D721Med (cell line): ENCODE data around the gene GAB2.
A peak's percentile ranks its signal among the peaks of the same experiment; 100 is the strongest.

Source experiments
- DNase-seq: peaks from one replicate; pipeline ENCODE4 v3.0.0; 2011; ENCODE audit warnings: low spot score; ENCODE audit not compliant: insufficient read length
- FAIRE-seq: peaks from 2 replicates; lab custom pipeline; 2011; peaks lifted over from hg19 to GRCh38; lab: Jason Lieb, UNC
- CTCF ChIP-seq: IDR thresholded peaks from 2 replicates; pipeline ENCODE4 v1.5.1; 2012; ENCODE audit warnings: mild to moderate bottlenecking, control low read depth; ENCODE audit not compliant: insufficient read depth; ENCODE audit errors: missing control alignments

The GAB2 gene

GRCh38 chr11:78400116-78400515, 17.5 kb downstream of the GAB2 start:
- no peak for TF ChIP-seq CTCF
- DNase-seq (no peak), FAIRE-seq (no peak)

- no peak for DNase-seq
- TF ChIP-seq CTCF = no peak
- FAIRE-seq = no peak
These were observed 18.5 kb downstream of the GAB2 start for GRCh38 chr11:78399136-78399535.

- DNase-seq = no peak
- TF ChIP-seq CTCF = no peak
- FAIRE-seq = no peak
These were observed 18.9 kb downstream of the GAB2 start for GRCh38 chr11:78398715-78399114.

- FAIRE-seq = no peak
- TF ChIP-seq CTCF = no peak
- DNase-seq = no peak
These were observed 20.2 kb downstream of the GAB2 start for GRCh38 chr11:78397398-78397797.

GRCh38 chr11:78395597-78395996, 22.0 kb downstream of the GAB2 start:
- FAIRE-seq = peak; percentile 90
- no peak for DNase-seq
- TF ChIP-seq CTCF = no peak

- FAIRE-seq (no peak), DNase-seq (no peak)
- no peak for TF ChIP-seq CTCF
These were observed 24.8 kb downstream of the GAB2 start for GRCh38 chr11:78392854-78393253.

- no peak for FAIRE-seq
- TF ChIP-seq CTCF = no peak
These were observed 26.2 kb downstream of the GAB2 start for GRCh38 chr11:78391424-78391823.

More at GRCh38 chr11:78391424-78391823, 26.2 kb downstream of the GAB2 start:
- no peak for DNase-seq
